ENCODE measurements around the gene MYRFL.

- no peak for TF ChIP-seq RARB (CRISPR knock-in tag; IDR thresholded peaks at IDR 0.05)
- no peak for TF ChIP-seq CREB5 (CRISPR knock-in tag; IDR thresholded peaks at IDR 0.05; ENCODE audit: low read depth)
- TF ChIP-seq PATZ1 (CRISPR knock-in tag; IDR thresholded peaks at IDR 0.05; ENCODE audit: borderline replicate concordance), result no peak
- no peak for TF ChIP-seq PPARA (CRISPR knock-in tag; IDR thresholded peaks at IDR 0.05; ENCODE audit: borderline replicate concordance)
- no peak for TF ChIP-seq SNAI2 (CRISPR knock-in tag; IDR thresholded peaks at IDR 0.05)
- no peak for TF ChIP-seq POU6F1 (CRISPR knock-in tag; IDR thresholded peaks at IDR 0.05; ENCODE audit: borderline replicate concordance, low read depth)
- TF ChIP-seq ARNTL (CRISPR knock-in tag; IDR thresholded peaks at IDR 0.05; ENCODE audit: borderline replicate concordance, low read depth), result no peak
- no peak for TF ChIP-seq GLIS3 (CRISPR knock-in tag; IDR thresholded peaks at IDR 0.05)
- TF ChIP-seq ZNF70 (CRISPR knock-in tag; IDR thresholded peaks at IDR 0.05), result no peak
Observed at GRCh38 chr12:69929125-69929524, 104.1 kb downstream of the MYRFL start.
